ENCODE measurements around the gene RAD1. TPM values are rescaled to one million over a fixed set of nuclear protein-coding genes. Genes with fewer than 3 reads are reported as not detected.

RAD1 gene
- total and polyA plus RNA-seq, 2 of the 8 experiments (the other 6 are each of a cell fraction or from before 2014, with no cell fraction given): 15.1 to 37.3 TPM

- no peak overlapping the region for H3K4me2 ChIP-seq (ENCODE audit: insufficient read depth in 1 of 2, low read depth in 2 of 2, low read length in 2 of 2)
- H4K91ac ChIP-seq (replicated peaks; ENCODE audit: insufficient read length, low read length): no peak overlapping the region
- H4K8ac ChIP-seq (ENCODE audit: extremely low read depth, insufficient read depth, low read length): no peak overlapping the region
- H2AFZ ChIP-seq (ENCODE audit: low read length): no peak overlapping the region
- H2BK15ac ChIP-seq (ENCODE audit: low read length): no peak overlapping the region
- H3K56ac ChIP-seq (replicated peaks; ENCODE audit: insufficient read length, low read depth, low read length): no peak overlapping the region
- H2BK5ac ChIP-seq (ENCODE audit: low read depth, low read length): no peak overlapping the region
- no peak overlapping the region for H4K5ac ChIP-seq (ENCODE audit: insufficient read length, low read depth, low read length)
- H3K27me3 ChIP-seq (replicated peaks in 1 of 4; ENCODE audit: control insufficient read depth in 3 of 4, extremely low read depth in 1 of 4, insufficient read depth in 3 of 4, low read length in 3 of 4): no peaks in the 10 kb centered on the region
- no peak overlapping the region for H3K18ac ChIP-seq (ENCODE audit: extremely low read depth, low read length)
- no peak overlapping the region for H3K14ac ChIP-seq (ENCODE audit: insufficient read length)
- peaks cover 0 to 2% of the 10 kb centered on the region in 2 experiments; a peak in 2 of 4 replicates for H3K9me3 ChIP-seq (ENCODE audit: insufficient read depth in 2 of 2, low read depth in 1 of 2, low read length in 1 of 2)
- no peak overlapping the region for H2BK120ac ChIP-seq (replicated peaks; ENCODE audit: low read depth, low read length)
- CTCF ChIA-PET (ENCODE audit: partially characterized antibody): interaction anchor here (0.6 to 1.1 kb wide), 2 partner anchors 30 to 208 kb away, joined by 4 read pairs; no protein-coding TSS in a partner anchor
- no peaks in the 10 kb centered on the region for H3K79me1 ChIP-seq (ENCODE audit: low read depth, low read length)
- no peak overlapping the region for H3K9ac ChIP-seq (replicated peaks in 1 of 4; ENCODE audit: extremely low read depth in 1 of 4, low read depth in 3 of 4, low read length in 3 of 4)
- H2AK5ac ChIP-seq (ENCODE audit: low read depth, low read length): no peak overlapping the region
- H3K23ac ChIP-seq (ENCODE audit: insufficient read length): no peak overlapping the region
- H3K23me2 ChIP-seq (ENCODE audit: low read depth, low read length): no peaks in the 10 kb centered on the region
- no peaks in the 10 kb centered on the region for H3K79me2 ChIP-seq (ENCODE audit: control insufficient read depth in 1 of 2, insufficient read depth in 2 of 2, low read length in 2 of 2)
- POLR2A ChIA-PET (ENCODE audit: partially characterized antibody): no interaction called here
- H3K4me3 ChIP-seq (ENCODE audit: extremely low read depth in 1 of 4, insufficient read depth in 2 of 4, low read depth in 3 of 4, low read length in 4 of 4): no peak overlapping the region
- H4K20me1 ChIP-seq (replicated peaks in 1 of 2; ENCODE audit: control insufficient read depth in 1 of 2, insufficient read depth in 2 of 2, low read length in 2 of 2): no peaks in the 10 kb centered on the region
- no peak overlapping the region for H3K27ac ChIP-seq (ENCODE audit: low read depth, low read length)
- H3K36me3 ChIP-seq (ENCODE audit: control insufficient read depth in 2 of 4, insufficient read depth in 4 of 4, low read length in 3 of 4): no peaks in the 10 kb centered on the region
- H2BK12ac ChIP-seq (ENCODE audit: low read depth, low read length): no peak overlapping the region
- H2BK20ac ChIP-seq (ENCODE audit: low read length): no peak overlapping the region
- H3K4me1 ChIP-seq (replicated peaks in 1 of 4; ENCODE audit: control insufficient read depth in 3 of 4, insufficient read depth in 4 of 4, low read length in 3 of 4): no peaks in the 10 kb centered on the region
- DNase-seq (ENCODE audit: low read depth in 1 of 2, low spot score in 2 of 2) (no peak), FAIRE-seq (no peak)
- no peak overlapping the region for H3K4ac ChIP-seq (replicated peaks; ENCODE audit: insufficient read length, low read depth, low read length)
- TF ChIP-seq CBX8 (IDR thresholded peaks at IDR 0.05; ENCODE audit: borderline replicate concordance, low read depth, low read length) (no peak), MAX (IDR thresholded peaks at IDR 0.05) (no peak), KDM1A (IDR thresholded peaks at IDR 0.05; ENCODE audit: borderline replicate concordance, low read length) (no peak), RXRA (IDR thresholded peaks at IDR 0.05; ENCODE audit: insufficient read depth, low read depth, low read length) (no peak), ATF2 (IDR thresholded peaks at IDR 0.05; ENCODE audit: low read length) (no peak), PHF8 (conservative IDR thresholded peaks at IDR 0.05; ENCODE audit: low read depth, low read length) (no peak), SUZ12 (IDR thresholded peaks at IDR 0.05; ENCODE audit: low read length) (no peak), KDM5A (IDR thresholded peaks at IDR 0.05; ENCODE audit: low read length) (no peak), CREB1 (IDR thresholded peaks at IDR 0.05) (no peak), BACH1 (IDR thresholded peaks at IDR 0.05; ENCODE audit: low read length) (no peak), SAP30 (IDR thresholded peaks at IDR 0.05; ENCODE audit: insufficient read depth, insufficient replicate concordance, low read length) (no peak), SIX5 (IDR thresholded peaks at IDR 0.05; ENCODE audit: low read depth, low read length) (no peak)
- TF ChIP-seq, protein P1, sequence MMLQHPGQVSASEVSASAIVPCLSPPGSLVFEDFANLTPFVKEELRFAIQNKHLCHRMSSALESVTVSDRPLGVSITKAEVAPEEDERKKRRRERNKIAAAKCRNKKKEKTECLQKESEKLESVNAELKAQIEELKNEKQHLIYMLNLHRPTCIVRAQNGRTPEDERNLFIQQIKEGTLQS (IDR thresholded peaks at IDR 0.05; ENCODE audit: insufficient read depth, low read depth, low read length): no peak
Observed at GRCh38 chr5:34876275-34876674, 39.0 kb downstream of the RAD1 start.

Data from H1 (cell line).